MCF 10A (cell line): ENCODE data around the gene ZNF211. TPM values are rescaled to one million over a fixed set of nuclear protein-coding genes. Genes with fewer than 3 reads are reported as not detected.
A peak's percentile ranks its signal among the peaks of the same experiment; 100 is the strongest.

Source experiments
- Bru-seq: library from RNA; stranded (reverse); fragments of 400-500 nt; gene quantifications from one replicate; lab custom pipeline; 2021; lab: Mats Ljungman, UMichigan
- BruChase-seq, 2 experiments: library from RNA; stranded (reverse); fragments of 400-500 nt; gene quantifications; one replicate each; lab custom pipeline; 2021; lab: Mats Ljungman, UMichigan
- BruUV-seq: library from RNA; stranded (reverse); fragments of 400-500 nt; replicated peaks from 2 replicates; lab custom pipeline; 2021; lab: Mats Ljungman, UMichigan
- CTCF ChIA-PET: fragments of 300-600 bp; sonication (Branson Sonifier 250); formaldehyde crosslinking; extraction: SDS; loops from one replicate; lab custom pipeline; 2021; ENCODE audit warnings: antibody characterized with exemption, inconsistent platforms; lab: Yijun Ruan, JAX
- POLR2A ChIA-PET: fragments of 300-600, 350-650 bp; sonication (Branson Sonifier 250); formaldehyde crosslinking; extraction: SDS; loops from one replicate; lab custom pipeline; 2020; ENCODE audit warnings: antibody characterized with exemption, inconsistent platforms; lab: Yijun Ruan, JAX
- DNase-seq: peaks from one replicate; pipeline ENCODE4 v3.0.0-alpha.2; 2018; ENCODE audit not compliant: unreplicated experiment
- H3K27ac Mint-ChIP-seq: one replicate; pipeline ENCODE4 v1.8.0; 2022; ENCODE audit warnings: mild to moderate bottlenecking, low read depth, mixed read lengths; ENCODE audit not compliant: unreplicated experiment
- H3K27me3 Mint-ChIP-seq: one replicate; pipeline ENCODE4 v1.8.0; 2022; ENCODE audit warnings: mixed read lengths; ENCODE audit not compliant: insufficient read depth, unreplicated experiment
- H3K36me3 Mint-ChIP-seq: one replicate; pipeline ENCODE4 v1.8.0; 2022; ENCODE audit warnings: mild to moderate bottlenecking, moderate library complexity, mixed read lengths; ENCODE audit not compliant: insufficient read depth, unreplicated experiment
- H3K4me1 Mint-ChIP-seq: one replicate; pipeline ENCODE4 v1.8.0; 2022; ENCODE audit warnings: mixed read lengths; ENCODE audit not compliant: insufficient read depth, unreplicated experiment
- H3K4me3 Mint-ChIP-seq: one replicate; pipeline ENCODE4 v1.8.0; 2022; ENCODE audit warnings: mild to moderate bottlenecking, moderate library complexity, mixed read lengths; ENCODE audit not compliant: unreplicated experiment
- H3K9me3 Mint-ChIP-seq: one replicate; pipeline ENCODE4 v1.8.0; 2022; ENCODE audit warnings: mixed read lengths; ENCODE audit not compliant: unreplicated experiment
- intact Hi-C: fragments of 100-400 bp; cut with micrococcal nuclease; formaldehyde crosslinking; loops from 2 replicates; pipeline ENCODE4 v1.14.1; 2022
- long read RNA-seq: library from polyadenylated mRNA; stranded (forward); transcript quantifications from one replicate; pipeline ENCODE4 v2.0.0, GENCODE V29; 2022
- total RNA-seq: library from RNA; stranded (reverse); gene quantifications from 2 replicates; pipeline ENCODE4 v1.2.3, GENCODE V29; 2022
- TF ChIP-seq, protein P1 (sequence below): fragments of 200-600 bp; IDR thresholded peaks from one replicate; pipeline ENCODE4 v1.8.0; 2022; ENCODE audit warnings: antibody characterized with exemption, mild to moderate bottlenecking; ENCODE audit not compliant: unreplicated experiment

Gene ZNF211
- total RNA-seq (5.7 and 11.4 TPM in 2 replicates), Bru-seq, nascent RNA (percentile 62 among the genes with signal in this experiment), BruChase-seq, experiment 1, labeled RNA remaining after a 6-hour chase (percentile 69 among the genes with signal in this experiment), BruChase-seq, experiment 2, labeled RNA remaining after a 2-hour chase (percentile 76 among the genes with signal in this experiment)
- long read RNA-seq, transcript ZNF211-201 (4 exons, 2,440 nt): major isoform, 5 of 15 reads
- long read RNA-seq, partial matches to known transcripts: 1 of 15 reads
- long read RNA-seq, other reads (novel, unspliced or antisense): 4 of 15 reads

DNA sequence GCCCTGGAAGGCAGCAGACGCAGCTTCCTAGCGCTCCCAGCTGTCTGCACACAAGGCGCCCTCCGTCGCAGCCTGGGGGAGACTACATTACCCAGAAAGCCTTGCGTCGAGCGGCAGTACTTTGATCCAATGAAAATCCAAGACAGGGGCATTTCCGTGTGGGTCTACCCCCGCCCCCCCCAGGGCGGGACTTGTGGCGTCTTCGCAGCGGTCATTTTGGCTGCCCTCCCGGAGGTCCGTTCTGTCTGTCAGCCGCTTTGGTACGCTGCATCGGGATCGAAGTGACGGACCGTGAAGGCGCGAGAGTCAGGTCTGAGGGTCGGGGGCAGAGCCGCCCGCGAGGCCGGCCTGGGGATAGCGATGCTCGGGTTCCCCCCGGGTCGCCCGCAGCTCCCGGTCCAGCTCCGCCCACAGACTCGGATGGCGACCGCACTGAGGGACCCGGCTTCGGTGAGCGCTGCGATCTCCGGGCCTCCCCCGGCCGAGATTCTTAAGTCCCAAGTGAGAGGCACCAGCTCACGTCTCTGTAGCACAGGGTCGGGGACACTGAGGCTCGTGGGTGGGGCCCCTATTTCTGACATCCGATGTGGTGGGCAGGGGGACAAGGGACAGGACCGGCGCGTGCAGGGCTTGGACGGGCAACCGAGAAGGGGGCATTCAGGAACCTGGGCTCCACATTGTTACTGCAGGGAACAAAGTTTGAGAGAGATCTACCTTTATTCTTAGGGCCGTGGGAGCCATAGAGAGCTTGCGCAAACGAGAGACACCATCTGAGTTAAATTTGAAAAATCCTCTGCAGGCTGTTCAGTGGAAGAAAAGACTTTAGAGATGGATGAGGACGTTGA lies at the start of gene ZNF211:
TSS of gene ZNF211 (plus strand) at position 182 of the 845 bp plus-strand sequence. CDS start at position 361, 179 bp downstream.
- TF ChIP-seq, protein P1, sequence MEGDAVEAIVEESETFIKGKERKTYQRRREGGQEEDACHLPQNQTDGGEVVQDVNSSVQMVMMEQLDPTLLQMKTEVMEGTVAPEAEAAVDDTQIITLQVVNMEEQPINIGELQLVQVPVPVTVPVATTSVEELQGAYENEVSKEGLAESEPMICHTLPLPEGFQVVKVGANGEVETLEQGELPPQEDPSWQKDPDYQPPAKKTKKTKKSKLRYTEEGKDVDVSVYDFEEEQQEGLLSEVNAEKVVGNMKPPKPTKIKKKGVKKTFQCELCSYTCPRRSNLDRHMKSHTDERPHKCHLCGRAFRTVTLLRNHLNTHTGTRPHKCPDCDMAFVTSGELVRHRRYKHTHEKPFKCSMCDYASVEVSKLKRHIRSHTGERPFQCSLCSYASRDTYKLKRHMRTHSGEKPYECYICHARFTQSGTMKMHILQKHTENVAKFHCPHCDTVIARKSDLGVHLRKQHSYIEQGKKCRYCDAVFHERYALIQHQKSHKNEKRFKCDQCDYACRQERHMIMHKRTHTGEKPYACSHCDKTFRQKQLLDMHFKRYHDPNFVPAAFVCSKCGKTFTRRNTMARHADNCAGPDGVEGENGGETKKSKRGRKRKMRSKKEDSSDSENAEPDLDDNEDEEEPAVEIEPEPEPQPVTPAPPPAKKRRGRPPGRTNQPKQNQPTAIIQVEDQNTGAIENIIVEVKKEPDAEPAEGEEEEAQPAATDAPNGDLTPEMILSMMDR: no peak
- DNase-seq: peak; percentile 96
- CTCF ChIA-PET: interaction anchor here (0.7 to 1.1 kb wide), 3 partner anchors 21 to 596 kb away, joined by 3 read pairs; partner anchors contain the start of gene ZNF544
- H3K27ac Mint-ChIP-seq: peak within 1 kb of the TSS; percentile 94
- peaks cover 31% of the 10 kb centered on the region for H3K36me3 Mint-ChIP-seq
- POLR2A ChIA-PET: interaction anchor here (0.6 to 2.2 kb wide), 16 partner anchors 9 to 270 kb away, joined by 3 to 16 read pairs (median 4); partner anchors contain the start of genes ZNF134, ZNF551, ZNF552 and ZNF586
- no peaks in the 10 kb centered on the region for H3K27me3 Mint-ChIP-seq
- peaks cover 16% of the 10 kb centered on the region for H3K4me1 Mint-ChIP-seq
- no TSS peak for BruUV-seq
- intact Hi-C loops: no loop called here
- H3K9me3 Mint-ChIP-seq: peaks cover 21% of the 10 kb centered on the region
- peak within 1 kb of the TSS; percentile 96 for H3K4me3 Mint-ChIP-seq

DNA sequence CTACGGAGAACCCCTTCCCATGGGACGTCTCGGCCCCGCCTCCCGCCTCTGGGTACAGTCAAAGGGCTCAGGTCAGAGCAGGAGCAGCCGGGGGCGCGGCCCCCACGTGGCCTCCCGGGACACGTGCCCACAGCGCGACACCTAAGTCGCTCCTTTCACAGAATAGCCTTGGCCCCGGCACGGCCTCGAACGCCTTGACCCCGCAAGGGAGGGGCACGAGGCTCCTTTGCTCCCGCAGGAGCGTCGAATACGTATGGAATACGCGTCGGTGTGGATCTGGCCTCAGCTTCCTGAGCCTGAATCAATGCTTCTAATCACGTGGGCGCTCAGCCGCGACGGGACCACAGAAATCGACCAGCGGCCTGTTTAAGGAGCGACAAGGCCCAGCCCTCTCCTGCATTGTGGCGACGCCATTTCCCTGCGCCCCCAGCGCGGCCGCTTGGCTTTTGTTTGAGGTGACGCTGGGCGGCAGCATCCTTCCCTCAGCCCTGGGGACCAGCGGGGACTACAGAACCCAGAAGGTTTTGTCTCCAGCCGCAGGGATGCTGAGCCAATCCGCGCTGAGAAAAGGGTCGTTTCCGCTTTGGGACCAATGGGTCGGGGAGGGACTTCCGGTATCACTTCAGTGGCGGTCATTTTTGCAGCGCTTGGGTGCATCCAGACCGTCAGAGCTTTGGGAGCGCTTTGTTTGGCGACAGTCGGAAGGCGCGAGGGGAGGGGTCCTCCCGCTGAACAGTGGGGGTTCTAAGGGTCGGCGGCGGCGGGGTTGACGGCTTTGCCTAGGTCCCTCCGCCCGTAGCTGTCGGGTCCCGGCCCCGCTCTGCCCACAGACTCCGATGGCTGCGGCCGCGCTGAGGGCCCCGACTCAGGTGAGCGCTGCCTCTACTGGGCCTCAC lies 49.2 kb upstream of the ZNF211 start, which contains the start of gene ZIK1:
TSS of gene ZIK1 (plus strand) at position 625 of the 896 bp plus-strand sequence. CDS start at position 837, 212 bp downstream.
- H3K27me3 Mint-ChIP-seq: no peaks in the 10 kb centered on the region
- no peak for DNase-seq
- POLR2A ChIA-PET: no interaction called here
- no peak within 1 kb of the TSS for H3K4me3 Mint-ChIP-seq
- BruUV-seq: no TSS peak
- CTCF ChIA-PET: no interaction called here
- no peak within 1 kb of the TSS for H3K27ac Mint-ChIP-seq
- intact Hi-C loops: no loop called here
- H3K4me1 Mint-ChIP-seq: peaks cover 4% of the 10 kb centered on the region
- H3K36me3 Mint-ChIP-seq: no peaks in the 10 kb centered on the region
- TF ChIP-seq, protein P1: no peak
- H3K9me3 Mint-ChIP-seq: peaks cover 38% of the 10 kb centered on the region

DNA sequence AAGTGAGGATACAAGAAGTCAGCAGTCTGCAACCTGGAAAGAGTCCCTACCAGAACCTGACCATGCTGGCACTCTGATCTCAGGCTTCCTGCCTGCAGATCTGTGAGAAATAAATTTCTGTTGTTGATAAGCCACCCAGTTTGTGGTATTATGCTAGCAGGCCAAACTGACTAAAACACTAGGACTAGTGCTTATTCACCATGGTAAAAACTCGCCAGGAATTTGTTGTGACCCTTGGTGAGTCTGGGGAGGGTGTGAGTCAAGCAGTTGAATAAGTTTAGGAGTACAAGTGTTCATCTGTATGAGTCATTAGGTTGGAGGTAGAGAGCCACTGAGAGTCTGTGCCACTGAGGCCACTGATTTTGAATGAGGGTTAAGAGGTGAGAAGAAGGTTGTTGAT lies 45.4 kb upstream of the ZNF211 start:
- H3K36me3 Mint-ChIP-seq: no peaks in the 10 kb centered on the region
- no peak overlapping the region for H3K27ac Mint-ChIP-seq
- ChIA-PET POLR2A (interaction anchor here (0.8 kb wide), 1 partner anchor 169 kb away, joined by 3 read pairs; no protein-coding TSS in a partner anchor), CTCF (no interaction called here)
- peaks cover 28% of the 10 kb centered on the region for H3K9me3 Mint-ChIP-seq
- no peak overlapping the region for H3K4me3 Mint-ChIP-seq
- DNase-seq: peak; percentile 6
- TF ChIP-seq, protein P1: no peak
- BruUV-seq: no TSS peak
- H3K27me3 Mint-ChIP-seq: no peaks in the 10 kb centered on the region
- intact Hi-C loops: no loop called here
- H3K4me1 Mint-ChIP-seq: no peaks in the 10 kb centered on the region
